Activated CD4-positive, CD25-positive, alpha-beta regulatory T cell treated with anti-CD3 and anti-CD28 coated beads, Interleukin-2, amount 50 U/mL, for 72 hours (primary cell): ENCODE data around the gene SERPINB12.

Source experiments
- DNase-seq: peaks from one replicate; pipeline ENCODE4 v3.0.0; 2021

Gene SERPINB12

GRCh38 chr18:63604791-63605567, 62.8 kb downstream of the SERPINB12 start:
- no peak for DNase-seq

GRCh38 chr18:63606526-63606925, 64.4 kb downstream of the SERPINB12 start:
- no peak for DNase-seq

- no peak for DNase-seq
Measured at GRCh38 chr18:63613420-63613819, 71.3 kb downstream of the SERPINB12 start.

- no peak for DNase-seq
Measured at GRCh38 chr18:63617049-63617914, 75.1 kb downstream of the SERPINB12 start.

- no peak for DNase-seq
Measured at GRCh38 chr18:63617915-63618234, 75.7 kb downstream of the SERPINB12 start.
